GM04504 (cell line): ENCODE results near the gene ATG5.
"Not testable (repeated sequence)": the region's sequence is repeated elsewhere in the genome, so short reads cannot be mapped to it uniquely, and the experiment has no call there.

Experiments
- DNase-seq: peaks from one replicate; pipeline ENCODE4 v3.0.0-alpha.2; 2012; ENCODE audit warnings: low read depth

ATG5 gene

DNA sequence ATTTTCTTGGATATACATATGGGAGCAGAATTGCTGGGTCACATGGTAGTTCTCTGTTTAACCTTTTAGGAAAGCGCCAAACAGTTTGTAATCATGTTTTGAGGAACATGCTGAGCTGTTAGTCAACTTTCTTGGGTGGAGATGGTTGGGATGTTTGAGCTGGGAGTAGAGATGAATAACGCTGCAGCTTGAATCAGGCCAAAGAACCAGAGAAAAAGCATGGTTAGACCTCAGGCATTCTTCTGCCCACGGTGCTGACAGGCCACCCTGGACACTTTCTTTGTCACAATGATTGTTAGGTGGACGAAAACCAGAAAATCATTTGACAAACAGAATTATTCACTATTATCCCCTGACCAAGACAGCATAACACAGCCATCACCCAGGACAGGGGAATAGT, 172.6 kb downstream of the ATG5 start:
- no peak for DNase-seq

DNA sequence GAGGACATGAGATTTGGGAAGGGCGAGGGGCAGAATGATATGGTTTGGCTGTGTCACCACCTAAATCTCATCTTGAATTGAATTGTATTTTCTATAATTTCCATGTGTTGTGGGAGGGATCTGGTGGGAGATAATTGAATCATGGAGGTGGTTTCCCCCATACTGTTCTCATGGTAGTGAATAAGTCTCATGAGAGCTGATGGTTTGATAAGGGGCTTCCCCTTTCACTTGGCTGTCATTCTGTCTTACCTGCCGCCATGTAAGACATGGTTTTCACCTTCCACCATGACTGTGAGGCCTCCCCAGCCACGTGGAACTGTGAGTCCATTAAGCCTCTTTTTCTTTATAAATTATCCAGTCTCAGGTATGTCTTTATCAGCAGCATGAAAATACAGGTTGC, 173.1 kb downstream of the ATG5 start:
- DNase-seq, result not testable (repeated sequence)

DNA sequence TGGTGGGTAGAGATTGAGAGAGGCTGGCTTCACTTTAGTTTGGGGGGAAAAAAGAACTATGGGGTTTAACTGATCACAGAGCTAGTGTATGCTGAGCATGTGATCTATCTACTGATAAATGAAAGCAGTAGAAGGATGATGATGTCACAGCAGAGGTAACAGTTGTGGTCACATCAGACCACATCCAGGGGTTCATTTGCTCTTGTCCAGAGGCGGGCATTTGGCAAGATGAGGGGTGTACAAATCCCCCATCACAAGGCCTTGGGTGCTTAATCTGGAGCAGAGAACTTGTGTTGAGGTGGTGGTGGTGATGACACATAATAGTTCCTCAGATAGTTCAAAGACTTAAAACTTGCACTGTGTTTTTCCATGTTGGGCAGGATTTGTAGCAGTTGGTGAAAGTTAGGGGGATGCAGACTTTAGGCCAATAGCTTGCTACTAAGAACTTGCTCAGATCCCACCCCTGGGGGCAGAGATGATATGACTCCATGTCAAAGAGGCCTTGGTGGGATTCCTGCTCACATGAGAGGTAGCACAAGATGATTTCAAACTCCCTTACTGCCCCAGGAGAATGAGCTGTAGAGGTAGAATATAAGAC, 176.0 kb downstream of the ATG5 start:
- DNase-seq, result no peak

DNA sequence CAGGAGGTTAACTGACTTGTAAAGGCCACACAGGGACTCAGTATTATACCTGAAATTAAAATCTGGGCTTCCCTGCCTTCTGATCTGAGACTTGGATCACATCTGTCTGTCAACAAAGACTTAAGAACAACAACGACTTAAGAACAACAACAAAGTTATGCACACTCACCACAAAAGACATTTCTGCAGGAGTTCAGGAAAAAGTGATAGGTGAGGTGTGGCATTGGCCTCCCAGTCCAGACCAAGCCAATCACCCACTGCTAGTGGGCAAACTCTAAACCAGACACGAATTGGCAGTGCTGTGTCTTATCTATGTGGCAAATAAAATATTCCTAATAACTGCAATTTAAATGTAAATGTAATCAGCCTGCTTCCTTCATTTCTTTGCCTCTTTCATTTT, 178.1 kb downstream of the ATG5 start:
- no peak for DNase-seq

DNA sequence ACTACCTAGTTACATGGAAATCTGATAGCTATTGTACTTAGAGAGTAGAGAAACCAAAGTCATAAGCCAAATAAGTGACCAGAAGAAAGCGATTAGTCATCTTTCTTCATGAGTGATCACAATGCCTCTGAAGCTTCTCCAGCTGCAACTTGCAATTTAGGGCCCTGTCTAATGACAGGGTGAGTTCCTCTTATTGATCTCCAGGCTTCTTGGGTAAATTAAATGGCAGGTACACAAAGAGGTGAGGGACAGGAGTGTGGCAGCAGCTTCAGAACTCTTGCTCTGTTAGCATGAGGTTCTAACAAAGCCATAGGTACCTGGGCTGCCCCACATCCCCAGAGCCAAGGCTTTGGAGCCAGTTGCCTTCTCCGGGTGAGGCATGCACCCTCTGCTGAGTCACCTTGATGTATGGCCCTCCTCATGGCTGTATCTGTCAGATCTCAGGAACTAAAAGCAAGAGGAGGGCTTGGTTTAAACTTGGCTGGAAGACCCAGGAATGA, 178.7 kb downstream of the ATG5 start:
- no peak for DNase-seq

DNA sequence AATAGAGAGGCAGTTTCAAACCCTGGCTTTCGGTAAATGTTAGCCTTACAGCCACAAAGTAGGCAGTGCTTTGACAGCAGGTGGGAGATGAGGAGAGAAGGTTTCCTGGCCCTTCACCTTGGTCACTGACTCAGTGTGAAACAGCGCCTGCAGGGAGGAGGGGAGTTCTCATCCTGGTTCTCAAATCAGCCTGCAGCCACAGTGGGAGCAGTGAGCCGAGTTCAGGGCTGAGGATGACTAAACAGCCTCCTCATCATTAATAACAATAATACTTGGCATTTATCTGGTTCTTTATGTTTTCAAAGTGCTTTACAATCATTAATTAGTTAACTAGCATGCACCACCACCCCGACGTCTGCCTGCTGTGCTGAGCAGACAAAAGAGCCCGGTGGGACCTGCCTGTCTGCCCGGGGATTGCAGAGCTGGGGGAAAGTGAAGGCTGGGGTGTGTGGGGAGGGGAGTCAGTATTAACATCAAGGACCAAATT, 179.8 kb downstream of the ATG5 start:
- no peak for DNase-seq

DNA sequence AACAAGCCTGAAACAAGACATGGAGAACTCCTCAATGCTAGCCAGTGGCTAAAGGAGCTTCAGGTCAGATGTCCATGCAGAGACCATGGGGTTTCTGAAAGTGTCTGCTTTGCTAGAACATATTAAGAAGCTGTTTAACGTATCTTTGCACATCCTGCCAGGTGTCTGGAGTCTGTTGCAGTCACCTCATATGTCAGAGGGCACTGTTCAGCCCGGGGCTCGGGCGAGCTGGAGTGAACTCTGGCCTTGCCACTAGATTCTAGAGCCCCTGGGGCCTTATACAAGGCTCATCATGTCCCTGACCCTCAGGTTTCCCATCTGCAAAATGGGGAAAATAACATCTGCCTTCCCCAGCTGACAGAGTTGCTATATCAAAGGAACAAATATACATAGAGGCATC, 180.4 kb downstream of the ATG5 start:
- no peak for DNase-seq

DNA sequence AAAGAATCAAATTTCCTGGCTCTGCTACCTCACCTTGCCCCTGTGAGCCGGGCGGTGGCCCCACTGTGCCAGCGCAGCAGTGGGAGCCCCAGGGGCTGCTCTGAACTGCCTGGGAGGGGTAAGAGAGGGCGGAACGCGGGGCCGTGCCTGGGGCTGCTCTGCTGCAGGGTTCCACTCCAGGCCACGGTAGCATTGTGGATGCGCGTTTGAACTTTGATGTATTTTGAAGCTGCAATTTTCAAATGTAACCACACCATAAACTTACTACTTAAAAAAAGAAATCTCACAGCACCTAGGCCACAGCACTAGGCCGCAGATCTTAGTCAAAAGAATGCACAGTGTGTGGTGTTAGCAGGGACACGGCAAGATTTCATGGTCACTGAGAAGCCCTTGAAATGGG, 181.9 kb downstream of the ATG5 start:
- DNase-seq, result no peak

DNA sequence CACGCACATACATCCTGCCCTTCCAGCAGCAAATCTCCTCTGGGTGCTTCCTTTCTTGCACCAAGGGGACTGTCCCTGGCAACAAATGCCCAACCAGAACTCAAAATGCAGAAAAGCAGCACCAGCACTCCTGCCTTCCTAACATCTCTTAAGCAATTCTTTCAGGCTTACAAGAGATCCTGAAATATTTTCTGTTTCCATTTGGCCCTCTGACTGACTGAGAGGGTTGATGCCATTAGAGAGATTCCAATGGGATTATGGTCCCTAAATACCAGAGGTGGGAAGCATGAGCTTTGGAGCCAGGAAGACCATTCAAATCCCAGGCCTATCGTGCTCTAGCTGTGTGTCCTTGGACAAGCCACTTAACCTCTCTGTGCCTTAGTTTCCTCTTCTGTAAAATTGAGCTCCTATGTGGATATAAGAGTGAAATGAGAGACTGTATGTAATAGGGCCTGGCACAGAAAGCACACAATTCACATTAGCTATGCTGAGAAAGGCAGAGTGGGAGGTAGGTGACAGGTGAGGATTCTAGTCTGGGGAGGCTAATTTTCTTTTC, 182.6 kb downstream of the ATG5 start:
- DNase-seq, result no peak

DNA sequence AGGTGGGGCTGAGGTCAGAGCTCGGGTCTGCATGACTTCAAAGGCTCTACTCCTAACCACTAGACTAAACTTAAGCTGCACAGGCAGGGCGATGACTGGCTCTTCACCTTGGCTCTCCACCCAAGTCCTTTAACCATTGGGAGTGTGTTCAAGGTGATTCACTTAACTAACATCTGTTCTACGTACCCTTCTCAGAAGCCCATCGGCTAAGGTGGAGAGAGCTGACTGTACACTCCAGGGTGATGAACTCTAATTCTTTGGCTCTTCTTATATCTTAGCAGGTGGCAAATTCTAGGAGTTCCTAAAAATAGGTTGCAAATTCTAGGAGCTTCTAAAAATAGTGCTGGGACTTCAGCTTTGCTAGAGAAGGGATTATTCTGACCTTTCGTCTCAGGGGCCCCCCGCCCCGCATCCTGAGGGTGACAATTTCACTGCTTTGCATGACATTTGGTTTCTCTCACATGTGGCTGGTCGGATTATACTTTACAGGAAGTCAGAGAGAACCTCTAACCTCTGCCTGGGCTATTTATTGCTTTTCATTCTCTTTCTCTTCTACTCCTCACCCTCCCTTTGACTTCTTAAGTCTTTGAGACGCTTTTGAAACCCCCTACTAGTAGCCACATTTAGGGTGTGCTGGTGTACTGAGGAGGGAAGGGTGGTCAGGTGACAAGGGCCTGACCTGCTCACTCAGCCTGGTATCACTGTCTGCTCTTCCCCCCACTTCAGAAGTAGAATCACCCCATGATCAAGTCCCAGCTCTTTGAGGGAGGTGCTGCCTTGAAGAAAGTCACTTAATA, 183.9 kb downstream of the ATG5 start:
- no peak for DNase-seq

DNA sequence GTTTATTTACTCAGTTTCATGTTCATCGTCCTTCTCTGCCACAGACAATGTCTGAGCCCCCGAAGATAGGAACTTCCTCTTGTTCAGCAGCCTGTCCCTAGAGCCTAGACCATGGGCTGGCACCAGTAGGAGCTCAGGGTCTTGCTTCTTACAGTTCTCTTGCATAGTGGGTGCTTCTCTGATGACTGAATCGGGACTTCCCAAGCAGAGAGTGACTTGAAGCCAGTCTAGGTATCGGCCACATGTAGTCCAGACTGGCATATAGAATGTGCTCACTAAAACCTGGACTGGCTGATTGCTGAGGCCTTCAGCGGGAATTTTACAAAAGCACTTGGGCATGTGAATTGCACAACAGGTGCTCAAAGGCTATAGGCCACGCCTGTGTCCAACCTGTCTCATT, 187.4 kb downstream of the ATG5 start:
- DNase-seq, result no peak

DNA sequence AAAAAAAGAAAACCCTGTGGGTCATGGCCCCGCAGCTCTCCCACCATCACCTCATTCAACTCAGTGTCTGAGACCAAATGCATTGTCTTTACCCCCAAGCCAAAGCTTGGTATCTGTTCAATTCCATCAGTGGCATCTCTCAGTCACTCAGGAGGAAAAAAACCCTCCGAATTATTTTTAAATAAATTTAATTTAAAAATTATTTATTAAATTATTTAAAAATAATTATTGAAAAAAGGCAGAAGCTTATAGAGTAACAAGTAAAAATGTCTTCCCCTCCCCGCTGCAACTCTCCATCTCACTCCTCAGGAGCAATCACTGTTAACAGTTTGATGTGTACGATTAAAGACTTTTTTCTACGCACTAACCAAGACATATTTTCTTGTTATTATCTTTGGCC, 188.7 kb downstream of the ATG5 start:
- no peak for DNase-seq

DNA sequence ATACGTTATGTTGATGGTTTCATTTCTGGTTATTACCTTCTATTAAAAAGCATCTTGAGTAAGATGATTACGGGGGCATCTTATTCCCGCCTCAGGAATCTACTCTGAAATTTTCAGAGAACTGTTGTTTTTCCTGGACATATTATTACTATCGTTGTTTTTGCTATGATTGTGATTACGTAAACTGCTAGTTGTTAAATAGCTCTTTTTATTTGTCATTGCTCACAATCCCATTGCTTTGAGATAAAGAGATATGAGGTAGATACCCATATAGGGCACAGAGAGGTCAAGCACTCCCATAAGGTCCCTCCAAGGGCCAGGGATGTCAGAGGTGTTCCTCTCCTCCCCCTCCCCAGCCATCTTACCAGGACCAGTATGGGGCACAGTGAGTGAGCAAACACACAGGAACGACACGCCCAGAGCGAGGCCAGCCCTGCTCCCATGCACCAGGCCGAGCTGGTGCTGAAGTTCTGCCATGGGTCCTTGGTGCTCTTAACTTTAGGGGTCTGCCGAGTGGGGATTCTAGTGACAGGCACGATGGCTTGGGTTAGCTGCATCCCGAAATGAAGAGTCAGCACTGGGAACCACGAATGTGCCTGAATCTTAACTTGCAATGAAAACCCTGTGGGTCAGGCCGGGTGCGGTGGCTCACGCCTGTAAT, 189.5 kb downstream of the ATG5 start:
- DNase-seq, result no peak

DNA sequence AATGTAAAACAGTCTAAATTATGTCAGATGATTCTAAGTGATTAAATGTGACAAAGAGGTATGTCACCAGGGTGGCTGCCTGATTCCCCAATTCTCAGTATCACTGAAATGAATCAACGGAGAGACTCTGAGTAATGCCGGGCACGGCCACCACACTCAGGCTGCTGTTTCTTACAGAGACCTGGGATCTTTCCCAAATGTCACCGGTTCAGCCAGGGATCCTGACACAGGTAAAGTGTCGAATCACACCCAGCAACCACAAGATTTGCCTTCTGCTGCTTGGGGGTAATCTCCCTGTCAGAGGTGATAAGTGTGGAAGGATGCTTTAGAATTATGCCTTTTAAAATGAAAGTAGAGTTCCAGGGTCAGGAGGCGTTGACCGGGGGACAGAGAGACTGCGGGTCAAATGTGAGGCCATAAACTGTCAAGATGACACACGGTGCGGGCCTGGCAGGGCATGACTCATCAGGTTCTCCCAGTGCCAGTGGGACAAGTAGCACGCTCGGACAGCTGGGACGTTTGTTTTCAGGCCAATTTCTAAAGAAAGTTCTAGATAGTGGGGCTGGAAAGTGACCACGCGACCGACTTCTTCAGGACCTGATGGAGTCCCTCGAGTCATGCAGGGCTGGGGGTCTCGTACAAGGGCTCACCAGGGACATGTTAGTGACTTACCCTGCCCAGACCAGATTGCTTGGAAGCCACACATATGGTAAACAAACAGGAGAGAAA, 190.5 kb downstream of the ATG5 start:
- peak; percentile 66 for DNase-seq
